Measurements from ENCODE around the gene TRAK1. TPM values are rescaled to one million over a fixed set of nuclear protein-coding genes. Genes with fewer than 3 reads are reported as not detected.
A peak's percentile ranks its signal among the peaks of the same experiment; 100 is the strongest.
"Not testable (repeated sequence)": the region's sequence is repeated elsewhere in the genome, so short reads cannot be mapped to it uniquely, and the experiment has no call there.

TRAK1 gene
- 10 to 100 TPM in 2 of 3 donors, 1 to 10 TPM in 1; 6.8 to 16.7 (median 10.5) TPM for polyA plus RNA-seq

DNA sequence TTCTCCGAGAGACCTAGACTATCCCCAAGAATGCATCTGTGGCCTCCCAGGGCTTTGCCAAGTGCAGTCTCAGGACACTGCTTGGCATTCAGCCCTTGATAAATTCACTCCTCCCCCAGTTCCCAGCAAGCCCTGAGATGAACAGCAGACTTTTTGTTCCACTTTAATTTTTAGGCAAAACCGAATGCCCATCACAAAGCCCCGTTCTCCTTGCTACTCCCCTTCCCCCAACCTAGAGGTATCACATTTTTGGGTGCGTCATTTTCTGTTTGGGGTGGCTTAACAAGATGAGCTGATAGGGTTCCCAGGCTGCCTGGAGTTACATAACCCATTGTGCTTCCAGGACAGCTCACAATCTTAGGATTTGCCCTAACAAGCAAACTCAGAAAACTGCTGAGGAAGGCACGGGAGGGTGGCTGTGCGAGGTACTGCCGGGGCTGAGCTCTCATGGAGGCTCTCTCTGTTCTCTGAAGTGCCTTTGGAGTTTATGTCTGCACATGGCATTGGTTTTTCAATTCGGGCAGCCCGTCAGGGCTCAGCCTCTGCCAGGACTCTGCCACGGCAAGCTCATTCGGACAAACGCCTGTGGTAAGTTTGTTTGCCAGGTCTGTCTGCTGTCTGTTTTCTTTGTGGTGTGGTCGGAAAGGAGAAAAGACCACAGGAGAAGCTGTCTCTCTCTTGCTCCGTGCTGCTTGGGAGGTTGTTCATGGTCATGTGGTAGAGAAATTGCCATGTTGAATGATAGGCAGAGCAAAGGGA is at the start of gene TRAK1:
TSS of gene TRAK1 (plus strand) at position 385 of the 759 bp plus-strand sequence. CDS start at position 498, 113 bp downstream.
- no peak within 1 kb of the TSS for H3K27ac ChIP-seq (ENCODE audit: low read depth, low read length)
- WGBS, 3 donors: 63 to 82% (median 70%) methylated on average over 14 of the region's 14 CpGs

DNA sequence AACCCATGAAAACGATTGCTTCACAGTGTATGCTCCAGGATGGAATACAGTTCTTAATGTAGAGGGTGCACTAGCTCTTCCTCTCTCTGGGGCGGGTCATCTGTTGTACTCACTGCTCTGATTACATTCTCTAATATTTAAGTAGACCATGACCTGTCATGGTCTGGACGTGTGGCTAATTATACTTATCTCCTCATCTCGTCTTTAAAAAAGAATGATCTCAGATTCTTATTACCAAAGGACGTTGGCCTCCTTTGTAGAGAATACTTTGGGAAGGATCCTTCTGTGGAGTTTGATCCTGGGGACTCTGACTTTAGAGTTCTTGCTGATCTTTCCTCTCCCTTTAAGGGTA is 48.4 kb upstream of the TRAK1 start:
- no peak overlapping the region for H3K27ac ChIP-seq (ENCODE audit: low read depth, low read length)
- WGBS, 3 donors: 42 to 47% (median 44%) methylated on average over 5 of the region's 5 CpGs

- H3K27ac ChIP-seq (ENCODE audit: low read depth, low read length): no peak overlapping the region
- 32 to 55% (median 48%) methylated on average over 9 of the region's 9 CpGs for WGBS, 3 donors
Observed at GRCh38 chr3:42043099-42043813, 47.9 kb upstream of the TRAK1 start.

DNA sequence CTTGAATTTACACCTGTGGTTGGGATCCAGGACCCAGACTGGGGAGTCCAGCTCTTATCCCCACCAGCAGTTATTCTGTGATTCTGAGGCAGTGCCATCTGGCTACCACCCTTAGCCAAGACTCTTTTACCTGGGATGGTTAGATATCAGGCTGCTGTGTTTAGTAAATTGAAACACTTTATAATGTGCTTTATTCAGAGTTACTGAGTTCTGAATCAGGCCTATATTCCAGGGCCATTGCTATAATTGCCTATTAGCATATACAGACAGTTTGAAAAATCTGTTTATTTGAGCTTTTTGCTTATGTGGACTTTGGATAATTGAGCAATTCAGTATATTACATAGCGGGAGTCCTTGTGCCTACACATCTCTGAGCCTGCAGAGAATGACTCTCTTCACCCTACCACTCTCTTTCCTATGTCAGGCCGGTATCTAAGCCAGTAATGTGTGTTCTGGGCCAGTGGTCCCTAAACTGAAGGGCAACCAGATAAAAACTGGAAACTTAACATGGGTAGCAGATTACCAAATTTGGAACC is 45.4 kb upstream of the TRAK1 start:
- 91 to 94% (median 93%) methylated on average over 2 of the region's 2 CpGs for WGBS, 3 donors
- H3K27ac ChIP-seq (ENCODE audit: low read depth, low read length): no peak overlapping the region

DNA sequence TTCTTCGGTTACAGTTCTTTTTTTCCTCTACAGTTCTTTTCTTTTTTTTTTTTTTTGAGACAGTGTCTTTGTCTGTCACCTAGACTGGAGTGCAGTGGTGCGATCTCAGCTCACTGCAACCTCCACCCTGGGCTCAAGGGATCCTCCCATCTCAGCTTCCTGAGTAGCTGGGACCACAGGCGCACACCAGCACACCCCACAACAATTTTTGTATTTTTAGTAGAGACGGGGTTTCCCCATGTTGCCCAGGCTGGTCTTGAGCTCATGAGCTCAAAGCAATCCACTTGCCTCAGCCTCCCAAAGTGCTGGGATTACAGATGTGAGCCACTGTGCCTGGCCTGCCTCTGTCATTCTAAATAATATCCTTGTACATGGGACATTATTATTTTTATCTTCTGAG is 42.6 kb upstream of the TRAK1 start:
- H3K27ac ChIP-seq (ENCODE audit: low read depth, low read length): not testable (repeated sequence)
- WGBS, 3 donors: 64 to 87% (median 67%) methylated on average over 4 of the region's 4 CpGs

DNA sequence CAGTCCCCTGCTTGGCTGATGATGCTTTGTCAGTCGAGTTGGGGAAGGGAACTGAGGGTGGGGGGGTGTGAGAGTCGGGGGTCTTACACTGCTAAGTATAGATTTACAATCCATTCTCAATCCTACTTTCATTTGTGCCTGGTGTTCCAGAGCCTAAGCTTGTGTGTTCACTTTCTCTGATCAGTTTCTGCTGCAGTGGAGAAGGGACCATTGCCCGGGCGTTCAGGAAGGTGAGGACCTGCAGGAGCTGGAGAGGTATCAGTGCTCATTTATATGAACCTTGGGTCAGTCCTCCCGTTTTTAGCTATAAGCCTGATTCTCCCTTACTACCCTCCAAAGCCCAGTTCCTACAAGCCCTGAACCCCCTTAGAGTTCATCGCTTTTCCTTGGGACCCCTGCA is 41.0 kb upstream of the TRAK1 start:
- H3K27ac ChIP-seq (ENCODE audit: low read depth, low read length): no peak overlapping the region
- 85 to 93% (median 93%) methylated on average over 6 of the region's 6 CpGs for WGBS, 3 donors

DNA sequence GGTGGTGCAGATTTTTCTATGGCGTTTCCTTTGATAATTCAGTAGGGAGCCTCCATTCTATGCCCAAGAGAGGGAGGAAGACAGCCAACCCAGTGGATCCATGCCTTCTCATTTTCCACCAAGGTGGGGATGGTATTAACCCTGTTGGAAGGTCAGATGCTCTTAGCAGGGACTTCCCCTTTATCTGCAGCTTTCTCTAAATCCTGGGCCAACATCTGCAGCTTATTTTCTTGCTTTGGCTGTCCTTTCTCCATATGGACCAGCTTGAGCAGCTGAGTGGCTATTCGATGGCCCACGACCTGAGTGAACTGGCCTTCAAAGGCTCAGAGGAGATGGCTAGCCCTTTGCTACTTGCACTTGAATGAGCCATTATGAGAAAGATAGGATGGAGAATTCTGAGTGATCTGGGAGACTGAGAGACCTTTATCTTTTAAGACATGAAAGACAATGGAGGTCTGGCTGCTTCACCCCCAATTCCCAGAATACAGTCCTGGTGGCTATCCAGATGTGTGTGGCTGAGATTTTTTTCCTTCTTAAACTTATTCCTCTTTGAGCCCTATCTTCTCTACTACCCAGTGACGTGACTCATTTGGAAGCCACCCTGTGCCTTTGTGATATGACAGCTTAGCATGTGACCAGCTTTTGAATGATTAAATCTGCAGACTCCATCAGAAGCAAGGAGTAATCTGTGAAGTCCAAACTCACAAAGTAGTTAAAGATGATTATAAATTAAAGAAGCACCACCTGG is 39.6 kb upstream of the TRAK1 start:
- 67 to 86% (median 82%) methylated on average over 4 of the region's 4 CpGs for WGBS, 3 donors
- peak overlapping the region; percentile 6 for H3K27ac ChIP-seq (ENCODE audit: low read depth, low read length)

GRCh38 chr3:42052132-42052483 is 39.0 kb upstream of the TRAK1 start:
- peak overlapping the region; percentile 41 for H3K27ac ChIP-seq (ENCODE audit: low read depth, low read length)
- 77 to 89% (median 83%) methylated on average over 2 of the region's 2 CpGs for WGBS, 3 donors

GRCh38 chr3:42052484-42053351 is 38.4 kb upstream of the TRAK1 start:
- H3K27ac ChIP-seq (ENCODE audit: low read depth, low read length): peak overlapping the region; percentile 78
- 38 to 50% (median 40%) methylated on average over 10 of the region's 10 CpGs for WGBS, 3 donors

DNA sequence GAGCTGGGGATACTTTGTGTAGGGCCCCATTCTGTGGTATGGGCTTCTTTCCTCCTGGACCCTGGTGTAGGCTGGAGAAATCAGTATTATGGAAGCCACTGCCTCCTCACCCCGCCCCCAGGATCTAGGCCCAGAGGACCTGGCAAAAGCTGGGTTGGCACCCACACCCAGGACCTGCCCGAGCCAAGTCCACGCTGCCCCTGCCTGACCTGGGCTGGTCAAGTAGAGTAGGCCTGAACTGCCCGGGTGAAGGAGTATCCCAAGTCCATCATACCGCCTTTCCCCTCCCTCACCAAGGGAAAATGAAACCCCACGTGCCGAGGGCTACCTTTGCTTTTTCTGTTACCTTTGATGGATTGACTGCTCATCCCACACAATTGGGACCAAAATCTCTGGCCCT is 37.7 kb upstream of the TRAK1 start:
- WGBS, 3 donors: 70 to 83% (median 74%) methylated on average over 7 of the region's 7 CpGs

GRCh38 chr3:42055291-42055690 is 35.9 kb upstream of the TRAK1 start:
- 82 to 88% (median 85%) methylated on average over 3 of the region's 3 CpGs for WGBS, 3 donors
- no peak overlapping the region for H3K27ac ChIP-seq (ENCODE audit: low read depth, low read length)

More for the DNA sequence above, 37.7 kb upstream of the TRAK1 start:
- no peak overlapping the region for H3K27ac ChIP-seq (ENCODE audit: low read depth, low read length)

DNA sequence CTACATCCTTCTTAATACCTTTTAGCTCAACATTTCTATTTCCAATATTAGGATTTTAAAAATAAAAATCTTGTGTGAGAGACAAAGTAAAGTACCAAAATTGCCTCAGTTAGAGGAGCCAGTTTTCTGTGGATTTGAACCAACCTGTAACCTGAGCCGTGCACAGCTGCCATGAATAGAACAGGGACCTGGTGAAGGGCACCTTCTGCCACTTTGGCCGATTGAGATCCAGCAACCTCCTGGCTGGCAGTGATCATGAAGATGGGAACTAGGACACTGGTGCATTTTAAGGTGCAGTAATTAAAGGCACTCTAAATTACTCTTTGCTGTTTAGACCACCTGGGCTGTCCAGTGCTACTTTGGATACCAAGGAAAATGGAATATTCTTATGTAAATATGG is 34.3 kb upstream of the TRAK1 start:
- 91 to 99% (median 95%) methylated on average over 2 of the region's 2 CpGs for WGBS, 3 donors

DNA sequence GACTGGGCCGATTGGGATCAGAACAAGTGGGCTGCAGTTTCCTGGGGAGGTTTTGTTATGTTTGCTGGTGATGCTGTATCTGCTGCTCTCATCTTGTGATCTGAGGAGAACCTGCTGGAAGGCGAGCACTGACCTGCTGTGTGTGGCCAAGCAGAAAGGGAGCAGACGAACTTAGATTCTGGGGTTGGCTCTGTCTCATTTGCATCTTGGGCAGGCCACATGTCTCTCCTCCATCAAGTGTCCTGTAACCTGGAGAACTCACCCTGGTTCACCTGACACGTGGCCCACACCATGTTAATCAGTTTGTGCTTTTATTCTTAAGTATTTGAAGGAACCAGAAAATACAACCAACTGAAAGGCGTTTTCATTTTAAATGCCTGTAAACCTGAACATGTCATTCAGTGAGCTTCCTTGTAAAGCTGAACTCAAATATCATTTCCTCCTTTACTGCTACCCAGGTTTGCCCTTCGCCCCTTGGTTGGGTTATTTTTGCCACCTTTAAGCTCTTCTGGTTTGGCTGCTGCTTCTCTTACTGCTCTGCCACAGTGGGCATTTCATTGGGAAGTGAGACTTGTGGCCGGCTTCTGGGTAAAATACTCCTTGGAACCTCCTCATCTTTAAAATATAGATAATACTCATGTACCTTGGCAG is 33.5 kb upstream of the TRAK1 start:
- 89 to 92% (median 89%) methylated on average over 7 of the region's 7 CpGs for WGBS, 3 donors
- H3K27ac ChIP-seq (ENCODE audit: low read depth, low read length): no peak overlapping the region

More for the DNA sequence above, 34.3 kb upstream of the TRAK1 start:
- H3K27ac ChIP-seq (ENCODE audit: low read depth, low read length): no peak overlapping the region

DNA sequence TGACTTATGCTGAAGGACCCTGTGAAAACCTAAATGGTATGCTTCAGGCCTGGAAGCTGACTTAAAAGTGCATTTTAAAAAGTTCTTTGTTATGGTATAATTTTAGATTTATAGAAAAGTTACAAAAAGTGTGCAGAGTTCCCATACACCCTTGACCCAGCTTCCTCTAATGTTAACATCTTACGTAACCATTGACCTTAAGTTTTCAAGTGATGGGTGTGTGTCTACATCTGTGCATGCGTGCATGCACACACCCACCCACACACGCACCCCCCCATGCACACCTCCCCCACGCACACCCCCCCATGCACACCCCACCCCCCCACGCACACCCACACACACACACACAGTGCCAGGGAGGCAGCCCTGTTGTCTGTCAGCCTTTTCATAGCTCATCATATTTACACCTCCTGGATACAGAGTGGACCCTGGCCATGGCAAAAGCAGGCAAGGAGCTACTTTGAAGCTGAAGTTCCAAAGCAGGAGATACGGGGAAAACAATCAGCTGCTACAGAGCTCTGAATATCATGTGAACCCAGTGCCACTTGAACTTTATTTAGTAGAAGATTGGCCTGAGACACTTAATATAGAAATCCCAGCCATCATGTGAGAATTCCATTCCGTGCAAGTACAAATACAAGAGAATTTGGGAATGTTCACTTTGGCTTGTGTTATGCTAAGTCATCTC is 30.0 kb upstream of the TRAK1 start:
- H3K27ac ChIP-seq (ENCODE audit: low read depth, low read length): no peak overlapping the region
- 30 to 68% (median 33%) methylated on average over 7 of the region's 7 CpGs for WGBS, 3 donors

GRCh38 chr3:42061713-42062380 is 29.3 kb upstream of the TRAK1 start:
- H3K27ac ChIP-seq (ENCODE audit: low read depth, low read length): no peak overlapping the region
- 34 to 57% (median 35%) methylated on average over 6 of the region's 6 CpGs for WGBS, 3 donors

DNA sequence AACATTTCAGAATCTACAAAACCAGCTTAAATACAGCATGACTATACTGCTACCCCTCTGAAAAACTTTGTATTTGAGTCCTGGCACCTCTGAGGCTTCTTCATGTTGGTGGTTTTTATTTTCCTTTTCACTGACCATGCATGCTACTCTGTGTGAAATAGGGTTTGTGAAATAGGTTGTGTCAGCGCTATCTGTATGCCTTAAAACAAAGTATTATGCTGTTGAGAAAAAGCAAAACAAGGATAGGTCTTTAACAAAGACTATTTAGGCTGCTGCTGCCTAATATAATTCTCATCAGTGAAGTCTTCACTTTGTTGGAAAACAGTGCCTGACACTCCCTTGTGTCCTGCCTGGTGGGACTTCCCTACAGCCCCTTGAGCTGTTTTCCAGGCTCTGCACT is 28.7 kb upstream of the TRAK1 start:
- 94 to 100% (median 100%) methylated on average over 1 of the region's 1 CpG for WGBS, 3 donors
- no peak overlapping the region for H3K27ac ChIP-seq (ENCODE audit: low read depth, low read length)

GRCh38 chr3:42063888-42064287 is 27.3 kb upstream of the TRAK1 start:
- 74 to 88% (median 74%) methylated on average over 6 of the region's 6 CpGs for WGBS, 3 donors
- H3K27ac ChIP-seq (ENCODE audit: low read depth, low read length): no peak overlapping the region

Measured in adipose tissue (tissue), 3 donors.